ENCODE results near the gene GRIK5. TPM values are rescaled to one million over a fixed set of nuclear protein-coding genes. Genes with fewer than 3 reads are reported as not detected.

GRIK5 gene
- total and polyA plus RNA-seq, 4 donors, result 0.26 to 1.6 (median 0.55) TPM

DNA sequence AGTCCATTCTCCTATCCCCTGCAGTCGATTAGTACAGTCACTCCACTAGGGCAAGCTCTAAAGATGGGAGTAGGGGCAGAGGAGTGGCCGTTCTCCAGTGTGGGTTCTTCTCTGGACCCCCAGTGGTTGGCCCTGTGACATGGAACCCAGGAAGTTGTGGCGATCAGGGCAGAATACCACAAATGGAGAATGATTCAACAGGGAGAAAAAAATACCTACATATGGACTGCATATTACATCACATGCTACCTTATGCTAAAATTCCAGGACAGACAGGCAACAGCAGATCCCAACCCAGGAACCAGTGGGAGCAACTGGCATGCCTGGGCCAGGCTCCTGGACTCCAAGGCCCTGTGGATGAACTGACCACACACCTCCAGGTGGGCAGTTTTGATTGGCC is 41.8 kb upstream of the GRIK5 start:
- DNase-seq (no peak), ATAC-seq (ENCODE audit: insufficient read depth, low FRiP score) (no peak)
- Histone ChIP-seq H3K4me1 (ENCODE audit: control insufficient read depth in 5 of 5, insufficient read depth in 5 of 5, low read length in 5 of 5) (no peaks in the 10 kb centered on the region), H3K9me3 (ENCODE audit: control insufficient read depth in 4 of 4, insufficient read depth in 3 of 4, low read length in 3 of 4) (no peaks in the 10 kb centered on the region), H3K27ac (ENCODE audit: low read depth in 1 of 2, low read length in 1 of 2) (no peak overlapping the region), H3K36me3 (ENCODE audit: control insufficient read depth in 4 of 4, insufficient read depth in 4 of 4, low read length in 4 of 4) (no peaks in the 10 kb centered on the region), H3K9ac (ENCODE audit: insufficient read depth in 1 of 2, low read length in 2 of 2) (no peak overlapping the region), H3K4me3 (no peak overlapping the region), H3K27me3 (ENCODE audit: control insufficient read depth in 3 of 3, insufficient read depth in 3 of 3, low read length in 2 of 3) (peaks cover 0 to 6% (median 0%) of the 10 kb centered on the region in 3 donors)
- TF ChIP-seq, protein P1, sequence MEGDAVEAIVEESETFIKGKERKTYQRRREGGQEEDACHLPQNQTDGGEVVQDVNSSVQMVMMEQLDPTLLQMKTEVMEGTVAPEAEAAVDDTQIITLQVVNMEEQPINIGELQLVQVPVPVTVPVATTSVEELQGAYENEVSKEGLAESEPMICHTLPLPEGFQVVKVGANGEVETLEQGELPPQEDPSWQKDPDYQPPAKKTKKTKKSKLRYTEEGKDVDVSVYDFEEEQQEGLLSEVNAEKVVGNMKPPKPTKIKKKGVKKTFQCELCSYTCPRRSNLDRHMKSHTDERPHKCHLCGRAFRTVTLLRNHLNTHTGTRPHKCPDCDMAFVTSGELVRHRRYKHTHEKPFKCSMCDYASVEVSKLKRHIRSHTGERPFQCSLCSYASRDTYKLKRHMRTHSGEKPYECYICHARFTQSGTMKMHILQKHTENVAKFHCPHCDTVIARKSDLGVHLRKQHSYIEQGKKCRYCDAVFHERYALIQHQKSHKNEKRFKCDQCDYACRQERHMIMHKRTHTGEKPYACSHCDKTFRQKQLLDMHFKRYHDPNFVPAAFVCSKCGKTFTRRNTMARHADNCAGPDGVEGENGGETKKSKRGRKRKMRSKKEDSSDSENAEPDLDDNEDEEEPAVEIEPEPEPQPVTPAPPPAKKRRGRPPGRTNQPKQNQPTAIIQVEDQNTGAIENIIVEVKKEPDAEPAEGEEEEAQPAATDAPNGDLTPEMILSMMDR (IDR thresholded peaks at IDR 0.05; ENCODE audit: control extremely low read depth, extremely low read depth), result no peak
- WGBS, 2 donors, result 71 to 76% methylated on average over 3 of the region's 3 CpGs

GRCh38 chr19:42111384-42111783 is 41.4 kb upstream of the GRIK5 start:
- 72 to 74% methylated on average over 1 of the region's 1 CpG for WGBS, 2 donors
- DNase-seq, result no peak

GRCh38 chr19:42110658-42111057 is 40.7 kb upstream of the GRIK5 start:
- no peak overlapping the region for H3K27ac ChIP-seq (ENCODE audit: low read depth in 1 of 2, low read length in 1 of 2)
- H3K36me3 ChIP-seq (ENCODE audit: control insufficient read depth in 4 of 4, insufficient read depth in 4 of 4, low read length in 4 of 4), result no peaks in the 10 kb centered on the region
- H3K9me3 ChIP-seq (ENCODE audit: control insufficient read depth in 4 of 4, insufficient read depth in 3 of 4, low read length in 3 of 4), result no peaks in the 10 kb centered on the region
- no peak for DNase-seq
- H3K27me3 ChIP-seq (ENCODE audit: control insufficient read depth in 3 of 3, insufficient read depth in 3 of 3, low read length in 2 of 3), result peaks cover 0 to 6% (median 0%) of the 10 kb centered on the region in 3 donors
- no peak overlapping the region for H3K4me3 ChIP-seq
- TF ChIP-seq, protein P1 (IDR thresholded peaks at IDR 0.05; ENCODE audit: control extremely low read depth, extremely low read depth), result no peak
- ATAC-seq (ENCODE audit: insufficient read depth, low FRiP score), result no peak
- no peak overlapping the region for H3K9ac ChIP-seq (ENCODE audit: insufficient read depth in 1 of 2, low read length in 2 of 2)
- 78 to 80% methylated on average over 1 of the region's 1 CpG for WGBS, 2 donors
- H3K4me1 ChIP-seq (ENCODE audit: control insufficient read depth in 5 of 5, insufficient read depth in 5 of 5, low read length in 5 of 5), result no peaks in the 10 kb centered on the region

More at GRCh38 chr19:42111384-42111783, 41.4 kb upstream of the GRIK5 start:
- ATAC-seq (ENCODE audit: insufficient read depth, low FRiP score), result no peak
- Histone ChIP-seq H3K36me3 (ENCODE audit: control insufficient read depth in 4 of 4, insufficient read depth in 4 of 4, low read length in 4 of 4) (no peaks in the 10 kb centered on the region), H3K4me1 (ENCODE audit: control insufficient read depth in 5 of 5, insufficient read depth in 5 of 5, low read length in 5 of 5) (no peaks in the 10 kb centered on the region), H3K27ac (ENCODE audit: low read depth in 1 of 2, low read length in 1 of 2) (no peak overlapping the region), H3K9ac (ENCODE audit: insufficient read depth in 1 of 2, low read length in 2 of 2) (no peak overlapping the region), H3K4me3 (no peak overlapping the region), H3K27me3 (ENCODE audit: control insufficient read depth in 3 of 3, insufficient read depth in 3 of 3, low read length in 2 of 3) (peaks cover 0 to 6% (median 0%) of the 10 kb centered on the region in 3 donors), H3K9me3 (ENCODE audit: control insufficient read depth in 4 of 4, insufficient read depth in 3 of 4, low read length in 3 of 4) (no peaks in the 10 kb centered on the region)
- TF ChIP-seq, protein P1 (IDR thresholded peaks at IDR 0.05; ENCODE audit: control extremely low read depth, extremely low read depth), result no peak

DNA sequence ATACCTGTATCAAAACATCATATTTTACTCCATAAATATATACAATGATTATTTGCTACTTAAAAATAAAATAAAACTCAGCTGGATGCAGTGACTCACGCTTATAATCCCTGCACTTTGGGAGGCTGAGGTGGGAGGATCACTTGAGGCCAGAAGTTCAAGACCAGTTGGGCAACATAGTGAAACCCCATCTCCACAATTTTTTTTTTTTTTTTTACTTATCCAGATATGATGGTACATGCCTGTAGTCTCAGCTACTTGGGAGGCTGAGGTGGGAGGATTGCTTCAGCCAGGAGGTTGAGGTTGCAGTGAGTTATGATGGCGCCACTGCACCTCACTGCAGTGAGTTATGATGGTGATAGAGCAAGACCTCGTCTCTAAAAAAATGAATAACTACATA is 39.9 kb upstream of the GRIK5 start:
- H3K27ac ChIP-seq (ENCODE audit: low read depth in 1 of 2, low read length in 1 of 2), result no peak overlapping the region
- DNase-seq (no peak), ATAC-seq (ENCODE audit: insufficient read depth, low FRiP score) (no peak)
- no peaks in the 10 kb centered on the region for H3K4me1 ChIP-seq (ENCODE audit: control insufficient read depth in 5 of 5, insufficient read depth in 5 of 5, low read length in 5 of 5)
- no peaks in the 10 kb centered on the region for H3K9me3 ChIP-seq (ENCODE audit: control insufficient read depth in 4 of 4, insufficient read depth in 3 of 4, low read length in 3 of 4)
- no peak overlapping the region for H3K9ac ChIP-seq (ENCODE audit: insufficient read depth in 1 of 2, low read length in 2 of 2)
- H3K4me3 ChIP-seq, result no peak overlapping the region
- H3K27me3 ChIP-seq (ENCODE audit: control insufficient read depth in 3 of 3, insufficient read depth in 3 of 3, low read length in 2 of 3), result peaks cover 0 to 11% (median 0%) of the 10 kb centered on the region in 3 donors
- 87 to 89% methylated on average over 3 of the region's 3 CpGs for WGBS, 2 donors
- TF ChIP-seq, protein P1 (IDR thresholded peaks at IDR 0.05; ENCODE audit: control extremely low read depth, extremely low read depth), result no peak
- no peaks in the 10 kb centered on the region for H3K36me3 ChIP-seq (ENCODE audit: control insufficient read depth in 4 of 4, insufficient read depth in 4 of 4, low read length in 4 of 4)

Data from lung (tissue), 12 donors.